ENCODE results near the gene PDE2A.

Gene PDE2A

DNA sequence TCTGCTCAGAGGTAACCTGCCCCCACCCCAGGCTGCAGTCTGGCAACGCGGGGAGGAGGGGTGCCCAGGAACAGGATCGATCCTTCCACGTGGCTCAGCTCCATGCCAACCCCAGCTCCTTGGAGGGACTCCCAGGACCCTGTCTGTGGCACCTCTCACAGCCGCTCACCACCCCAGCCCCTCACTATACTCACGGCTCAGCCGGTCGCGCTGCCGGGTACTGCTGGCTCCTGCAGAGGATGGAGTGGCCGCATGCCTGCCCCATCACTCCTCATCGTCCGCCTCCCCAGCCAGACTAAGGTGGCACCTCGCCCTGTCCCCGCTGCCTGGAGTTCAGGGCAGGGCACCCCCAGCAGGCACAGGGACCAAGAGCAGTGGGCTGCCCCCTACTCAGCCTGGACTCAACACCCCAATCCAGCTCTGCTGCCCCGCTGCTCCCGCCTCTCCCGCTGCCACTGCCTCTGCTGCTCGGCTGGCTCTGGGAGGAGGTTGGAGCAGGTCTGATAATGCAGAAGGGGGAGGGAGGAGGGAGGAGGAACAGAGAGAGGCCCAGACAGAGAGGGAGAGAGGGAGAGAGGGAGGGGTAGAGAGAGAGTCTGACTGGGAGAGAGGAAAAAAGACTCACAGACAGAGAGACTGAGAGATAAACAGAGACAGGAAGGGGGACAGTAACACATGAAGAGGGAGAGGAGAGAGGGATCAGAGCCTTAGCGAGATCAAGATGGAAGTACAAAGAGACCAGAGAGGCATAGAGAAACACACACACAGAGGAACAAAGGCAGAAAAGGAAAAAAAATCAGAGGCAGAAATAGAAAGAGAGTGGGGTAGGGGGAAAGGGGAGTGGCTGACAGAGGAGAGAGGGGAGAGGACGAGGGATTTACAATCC, at the start of gene PDE2A:
Gene PDE2A, minus strand, starts transcription at position 480 of the 886 bp plus-strand sequence. Its CDS starts 215 bp downstream, at position 265.
- no peak for DNase-seq (ENCODE audit: low read depth)

DNA sequence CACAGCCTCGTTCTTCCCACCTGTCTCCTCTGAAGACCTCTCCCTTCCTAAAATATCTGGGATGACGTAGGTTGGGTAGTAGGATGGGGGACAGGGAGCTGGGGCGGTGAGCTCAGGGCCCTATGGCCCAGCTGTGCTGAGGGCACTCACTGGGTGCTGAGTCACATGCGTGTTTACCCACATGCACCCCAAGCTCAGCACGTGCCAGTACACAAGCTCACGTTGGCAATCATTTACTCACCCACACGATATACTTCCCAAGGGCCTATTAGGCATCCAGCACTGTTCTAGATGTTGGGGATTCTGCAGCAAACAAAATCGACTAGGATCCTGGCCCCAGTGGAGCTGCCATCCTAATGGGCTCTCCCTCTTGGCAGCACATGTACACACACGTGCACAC, 49.3 kb upstream of the PDE2A start:
- no peak for DNase-seq (ENCODE audit: low read depth)

DNA sequence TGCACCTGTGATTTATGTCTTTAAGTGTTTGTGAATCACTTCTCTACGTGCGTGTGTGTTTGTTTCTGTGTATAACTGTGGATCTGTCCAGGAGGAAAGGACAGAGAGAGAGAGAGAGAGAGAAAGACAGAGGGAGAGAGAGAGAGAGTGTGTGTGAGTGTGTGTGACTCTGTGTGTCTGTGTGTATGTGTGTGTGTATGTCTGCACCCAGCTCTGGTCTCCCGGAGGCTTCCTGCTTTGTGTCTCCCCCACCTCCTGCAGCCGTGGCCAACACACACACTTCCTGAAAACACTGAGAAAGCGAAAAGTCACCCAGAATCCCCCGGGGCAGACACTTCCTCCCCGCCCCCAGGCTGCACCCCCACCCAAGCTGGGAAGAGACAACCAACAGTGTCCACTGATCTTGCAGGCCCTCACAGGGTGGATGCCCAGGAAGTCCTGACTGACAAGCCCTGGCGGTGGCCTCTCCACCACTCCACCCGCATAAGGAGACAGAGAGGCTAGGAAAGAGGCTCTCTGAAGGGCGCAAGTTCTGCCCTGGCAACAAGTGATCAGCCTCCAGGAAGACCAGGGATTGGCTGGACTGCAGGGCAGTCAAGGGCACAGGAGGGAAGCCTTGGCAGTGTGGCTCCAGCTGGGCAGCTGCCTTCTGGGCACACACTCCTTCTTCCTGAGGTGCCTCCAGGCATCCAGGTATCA, 48.0 kb upstream of the PDE2A start:
- peak; percentile 54 for DNase-seq (ENCODE audit: low read depth)

DNA sequence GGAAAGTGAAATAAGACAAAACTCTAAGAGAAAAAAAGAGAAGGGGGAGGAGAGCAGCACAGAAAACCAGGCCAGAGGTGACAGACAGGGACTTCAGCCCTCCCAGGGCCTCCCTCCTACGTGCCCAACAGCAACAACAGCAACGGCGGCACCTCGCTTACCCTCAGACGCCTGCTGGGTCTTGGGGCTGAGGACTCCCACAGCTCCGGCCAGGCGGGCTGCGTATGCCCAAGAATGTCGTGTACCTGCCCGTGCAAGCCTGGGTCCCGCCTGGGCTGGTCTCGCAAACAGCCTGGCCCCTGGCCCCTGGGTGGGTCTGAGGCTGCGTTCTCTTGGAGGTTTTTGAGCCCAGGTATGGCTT, 47.4 kb upstream of the PDE2A start:
- no peak for DNase-seq (ENCODE audit: low read depth)

DNA sequence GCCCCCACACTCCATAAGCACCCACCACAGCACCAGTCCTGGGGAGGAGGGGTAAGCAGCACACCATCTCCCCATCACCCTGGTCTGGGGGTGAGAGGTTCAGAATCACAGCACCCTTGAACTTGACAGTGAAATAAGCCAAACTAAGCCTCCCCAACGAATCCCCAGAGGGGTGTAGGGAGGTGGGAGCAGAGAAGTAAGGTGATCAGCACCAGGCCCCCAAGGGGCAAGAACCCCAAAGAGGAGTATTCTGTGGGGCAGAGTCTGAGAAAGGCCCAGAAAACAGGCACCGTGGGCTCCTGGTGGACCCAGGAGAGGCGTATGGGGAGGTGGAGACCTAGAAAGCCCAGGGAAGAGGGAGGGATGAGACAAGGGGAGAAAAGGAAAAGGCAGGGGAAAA, 47.1 kb upstream of the PDE2A start:
- no peak for DNase-seq (ENCODE audit: low read depth)

DNA sequence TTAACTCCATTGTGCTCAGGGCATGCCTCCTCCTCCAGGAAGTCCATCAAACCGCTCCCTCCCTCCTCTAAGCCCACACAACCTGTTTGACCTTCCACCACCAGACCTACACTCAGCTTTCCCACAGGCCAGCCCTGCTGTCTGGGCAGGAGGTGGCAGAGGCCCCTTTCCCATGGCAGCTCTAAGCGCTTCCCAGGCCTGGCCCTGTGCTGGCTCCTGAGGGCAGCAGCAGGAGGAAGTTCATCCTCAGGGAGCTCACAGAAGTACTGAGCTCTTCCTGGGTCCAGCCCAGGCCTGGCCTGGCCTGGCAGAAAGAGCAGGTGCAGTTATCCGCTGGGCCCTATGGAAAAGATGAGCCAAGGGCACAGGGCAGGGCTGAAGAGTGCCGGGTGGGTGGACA, 46.6 kb upstream of the PDE2A start:
- DNase-seq (ENCODE audit: low read depth): no peak

DNA sequence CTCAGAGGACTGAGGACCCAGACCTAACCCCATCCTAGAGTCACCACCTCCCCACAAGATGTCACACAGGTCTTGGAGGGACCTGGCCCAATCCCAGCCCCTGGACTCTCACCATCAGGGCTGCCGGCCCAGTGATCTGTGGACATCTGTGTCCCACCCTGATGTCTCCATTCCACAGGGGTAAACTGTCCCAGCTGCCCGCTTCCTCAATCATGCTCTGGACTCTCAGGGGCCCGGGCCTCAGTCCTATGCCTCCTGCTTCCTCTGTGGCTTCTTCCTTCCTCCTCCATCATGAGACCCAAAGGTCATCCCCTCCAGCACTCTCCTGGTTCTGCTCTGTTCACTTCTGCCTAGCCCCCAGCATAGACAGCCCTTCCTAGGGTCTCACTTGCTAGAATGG, 45.8 kb upstream of the PDE2A start:
- DNase-seq (ENCODE audit: low read depth): no peak

DNA sequence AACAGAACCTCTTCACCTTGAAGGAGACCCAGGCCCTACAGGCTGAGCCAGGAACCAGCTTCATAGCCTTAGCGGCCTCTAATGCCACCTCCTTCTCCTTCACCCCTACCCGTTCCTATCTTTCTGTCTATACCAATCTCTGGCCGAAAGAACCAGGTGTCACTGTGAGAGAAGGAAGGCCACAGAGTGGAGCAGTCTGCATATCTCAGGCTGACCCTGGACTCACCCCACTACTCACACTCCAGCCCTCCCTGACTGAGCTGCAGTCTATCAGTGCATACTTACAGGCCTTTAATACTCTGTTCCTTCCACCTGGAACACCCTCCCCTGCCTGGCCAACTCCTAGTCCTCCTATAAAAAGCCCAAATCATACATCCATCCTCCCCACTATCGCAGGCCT, 45.3 kb upstream of the PDE2A start:
- DNase-seq (ENCODE audit: low read depth): no peak

DNA sequence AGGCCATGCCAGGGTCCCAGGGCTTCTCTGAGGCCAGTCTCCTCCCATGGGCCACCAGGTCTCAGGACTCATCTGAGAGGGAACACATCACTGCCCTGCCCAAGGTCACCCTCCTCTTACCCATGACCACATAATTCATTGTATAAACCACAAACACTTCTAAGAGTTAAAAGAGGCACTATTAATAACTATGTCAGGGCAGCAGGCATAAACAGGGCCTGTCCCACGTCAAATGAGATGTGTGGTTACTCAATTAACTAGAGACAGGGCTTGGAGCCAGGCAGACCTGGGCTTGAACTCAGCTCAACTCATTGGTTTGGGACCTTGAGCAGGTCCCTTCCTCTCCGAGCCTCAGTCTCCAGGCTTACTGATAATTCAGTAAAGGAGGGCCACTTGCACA, 44.9 kb upstream of the PDE2A start:
- no peak for DNase-seq (ENCODE audit: low read depth)

DNA sequence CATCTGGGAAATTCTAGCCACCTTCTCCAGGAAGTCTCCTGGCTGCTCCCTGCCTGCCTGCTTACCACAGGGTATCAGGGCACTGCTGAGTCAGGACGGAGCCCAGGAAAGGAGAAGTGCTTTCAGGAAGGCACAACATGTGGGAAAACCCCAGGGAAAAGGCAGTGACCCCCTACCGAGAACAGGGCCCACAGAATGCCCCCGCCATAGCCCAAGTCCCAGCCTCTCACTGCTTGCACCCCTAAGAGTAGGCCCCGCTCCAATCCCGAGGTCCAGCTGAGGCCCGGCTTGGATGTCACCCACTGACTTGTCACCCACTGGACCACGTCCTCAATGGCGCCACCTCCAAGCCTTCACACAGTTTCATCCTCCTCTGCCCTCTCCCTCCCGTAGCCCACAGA, 43.9 kb upstream of the PDE2A start:
- no peak for DNase-seq (ENCODE audit: low read depth)

DNA sequence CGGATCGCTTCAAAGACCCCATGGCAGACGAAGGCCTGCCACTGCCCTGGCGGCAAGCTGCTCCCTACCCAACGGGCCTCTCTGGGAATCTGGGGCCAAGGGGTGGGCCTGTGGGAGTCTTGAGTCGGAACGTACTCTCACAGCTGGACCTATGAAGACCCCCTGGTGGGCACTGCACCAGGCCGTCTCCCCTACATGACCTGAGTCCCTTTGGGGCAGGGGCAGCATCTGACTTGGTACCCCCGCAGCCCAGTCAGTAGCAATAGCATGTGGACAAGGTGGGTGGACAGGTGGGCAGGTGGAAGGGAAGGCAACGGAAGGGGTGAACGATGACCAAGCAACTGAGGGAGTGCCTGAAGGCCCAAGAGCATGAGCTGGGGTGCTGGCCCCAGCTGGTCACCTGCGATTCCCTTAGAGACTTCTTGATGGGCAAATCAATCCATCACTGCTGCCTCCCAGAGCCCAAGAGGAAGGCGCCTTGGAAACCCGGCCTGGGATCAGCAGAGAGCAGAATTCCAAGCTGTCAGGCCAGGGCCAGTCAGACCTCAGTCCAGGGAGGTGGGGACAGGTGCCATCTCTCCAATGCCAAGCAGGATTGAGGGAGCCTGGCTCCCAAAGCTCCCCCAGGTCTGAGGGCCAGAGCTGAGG, 42.7 kb upstream of the PDE2A start:
- no peak for DNase-seq (ENCODE audit: low read depth)

DNA sequence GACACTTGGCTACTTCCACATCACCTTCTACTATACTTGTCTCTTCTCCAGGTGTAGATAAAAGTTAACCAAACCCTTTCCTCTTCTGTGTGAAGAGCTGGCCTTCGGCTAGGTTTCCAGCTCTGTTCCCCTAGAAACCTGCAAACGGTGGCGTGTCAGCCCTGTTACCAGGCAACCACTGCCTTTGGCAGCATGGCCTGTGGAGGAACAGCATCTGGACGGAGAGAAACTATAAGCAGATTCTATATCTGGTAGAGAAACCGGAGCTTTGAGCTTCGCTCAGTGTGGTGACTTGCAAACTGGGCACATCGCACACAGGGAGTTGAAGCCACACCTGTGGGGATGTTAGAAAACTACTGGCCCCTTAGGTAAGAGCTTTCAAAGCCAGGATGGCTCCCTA, 42.1 kb upstream of the PDE2A start:
- no peak for DNase-seq (ENCODE audit: low read depth)

DNA sequence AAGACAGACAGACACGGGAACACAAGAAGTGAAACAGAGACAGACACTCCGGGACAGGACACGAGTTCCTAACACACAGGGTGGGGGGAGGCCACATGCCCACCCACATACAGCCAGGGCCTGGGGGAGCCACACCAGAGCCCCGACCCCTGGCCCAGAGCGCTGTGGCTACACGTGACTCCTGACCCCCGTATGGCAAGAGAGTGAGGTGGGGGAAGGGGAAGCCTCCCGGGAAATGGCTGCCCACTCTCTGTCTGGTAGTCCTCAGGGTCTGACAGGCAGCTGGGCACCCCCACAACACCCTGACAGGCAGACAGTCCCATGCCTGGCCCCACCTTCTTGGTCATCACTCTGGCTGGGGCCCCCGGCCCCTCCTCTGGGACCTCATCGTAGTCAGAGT, 38.6 kb upstream of the PDE2A start:
- no peak for DNase-seq (ENCODE audit: low read depth)

DNA sequence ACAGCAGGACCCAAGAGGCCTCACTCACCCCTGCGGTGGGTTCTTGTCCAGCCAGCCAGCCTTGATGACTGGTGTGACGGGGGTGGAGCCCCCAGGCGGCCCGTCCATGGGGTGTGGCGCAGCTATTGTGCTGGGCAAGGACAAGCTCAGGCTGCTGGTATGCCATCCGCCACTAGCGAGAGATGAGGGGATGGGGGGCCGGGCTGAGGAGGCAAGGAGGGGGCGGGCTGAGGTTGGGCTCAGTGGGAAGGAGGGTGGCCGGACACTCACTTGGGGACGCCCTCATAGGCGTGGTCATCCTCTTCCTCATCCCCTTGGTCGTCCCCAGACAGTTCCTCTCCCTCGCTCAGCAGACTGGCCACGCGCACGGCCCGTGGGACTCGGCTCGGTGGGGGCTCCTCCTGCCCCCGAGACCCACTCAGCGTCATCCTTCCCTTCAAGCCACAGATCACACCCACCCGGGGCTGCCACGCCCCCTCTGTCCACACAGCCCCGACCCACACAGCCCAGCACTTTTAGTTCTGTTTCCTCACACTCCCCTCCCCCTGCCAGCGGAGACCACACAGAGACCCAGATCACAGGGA, 38.0 kb upstream of the PDE2A start:
- no peak for DNase-seq (ENCODE audit: low read depth)

DNA sequence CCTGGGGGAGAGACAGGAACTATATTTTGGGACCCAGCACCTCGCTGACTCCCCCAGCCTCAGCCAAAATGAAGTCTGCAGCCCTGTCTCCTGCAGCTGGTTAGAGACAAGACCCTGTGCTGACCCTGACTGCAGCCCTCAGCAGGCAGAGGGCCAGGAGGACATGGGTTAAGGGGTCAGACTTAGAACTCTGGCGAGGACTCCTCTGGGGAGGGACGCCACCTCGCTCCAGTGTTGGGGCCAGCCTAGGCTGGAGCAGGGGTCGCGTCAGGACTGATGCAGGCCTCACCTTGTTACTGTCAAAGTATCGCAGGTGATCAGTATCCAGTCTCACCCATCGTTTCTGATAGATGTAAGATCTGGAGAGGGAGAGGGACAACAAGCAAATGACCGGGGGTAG, 36.9 kb upstream of the PDE2A start:
- DNase-seq (ENCODE audit: low read depth): no peak

DNA sequence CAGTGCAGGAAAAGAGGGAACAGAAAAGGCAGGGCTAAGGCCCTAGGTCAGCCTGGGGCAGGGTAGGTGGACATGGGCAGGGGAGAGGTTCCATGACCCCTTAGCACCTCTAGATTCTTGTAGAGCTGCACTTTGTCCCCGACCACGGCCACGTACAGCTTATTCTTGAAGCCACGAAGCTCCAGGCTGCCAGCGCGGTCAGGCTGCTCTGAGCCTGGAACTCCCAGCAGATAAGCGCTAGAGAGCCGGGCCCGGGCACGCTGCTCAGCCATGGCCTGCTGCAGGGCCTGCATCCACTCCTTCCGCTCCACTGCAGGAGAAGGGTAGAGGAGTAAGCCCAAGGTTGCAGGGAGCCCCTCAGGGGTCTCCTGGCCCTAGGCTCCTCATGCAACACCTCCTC, 36.1 kb upstream of the PDE2A start:
- DNase-seq (ENCODE audit: low read depth): no peak

DNA sequence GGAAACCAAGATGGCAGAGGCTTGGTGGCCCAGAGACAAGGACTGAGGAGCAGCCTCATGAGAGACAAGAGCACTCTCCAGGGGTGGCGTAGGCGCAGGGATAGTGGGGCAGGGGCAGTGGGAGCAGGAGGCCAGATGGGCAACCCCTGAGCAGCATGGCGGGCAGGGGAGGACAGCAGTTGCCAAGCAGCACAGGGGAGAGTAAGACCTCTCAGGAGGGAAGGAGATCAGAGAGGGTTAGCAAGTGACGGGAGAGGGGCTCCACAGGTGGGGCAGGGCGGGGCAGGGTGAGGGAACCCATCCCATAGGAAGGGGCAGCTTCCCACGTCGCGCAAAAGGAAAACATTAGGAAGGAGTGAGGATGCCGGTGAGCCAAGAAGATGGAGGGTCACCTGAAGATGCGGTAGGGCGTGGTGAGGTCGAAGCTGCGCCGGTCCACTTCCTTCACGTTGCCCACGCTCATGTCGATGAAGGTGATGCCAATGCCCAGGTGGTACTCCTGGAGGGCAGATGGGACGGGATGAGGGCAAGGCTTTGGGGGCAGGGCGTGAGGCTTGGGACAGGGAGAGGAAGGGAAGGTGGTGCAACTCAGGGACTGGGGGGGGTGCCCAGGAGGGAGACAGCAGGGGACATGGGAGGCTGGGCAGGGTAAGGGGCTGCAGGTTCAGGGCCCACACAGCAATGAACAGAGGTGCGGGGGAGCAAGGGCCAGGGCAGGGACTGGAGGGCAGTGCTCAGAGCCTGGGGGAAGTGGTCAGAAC, 35.4 kb upstream of the PDE2A start:
- no peak for DNase-seq (ENCODE audit: low read depth)

DNA sequence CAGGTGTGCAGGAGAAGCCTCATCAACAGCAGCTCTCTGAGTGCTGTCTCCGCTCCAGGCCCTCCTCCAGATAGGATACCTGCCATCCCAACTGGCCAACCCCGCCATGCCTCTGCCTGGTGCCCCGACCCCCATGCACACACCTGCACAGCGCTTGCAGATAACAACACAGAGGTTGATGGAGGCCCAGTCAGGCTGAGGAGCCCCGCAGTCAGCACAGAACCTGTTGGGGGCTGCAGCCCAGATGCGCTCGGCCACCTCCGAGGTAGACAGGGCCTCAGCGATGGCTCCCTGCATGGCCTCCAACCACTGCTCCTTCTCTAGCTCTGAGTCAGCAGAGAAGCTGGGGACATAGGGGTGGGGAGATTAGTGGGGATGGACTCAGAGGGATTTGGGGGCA, 32.8 kb upstream of the PDE2A start:
- no peak for DNase-seq (ENCODE audit: low read depth)

DNA sequence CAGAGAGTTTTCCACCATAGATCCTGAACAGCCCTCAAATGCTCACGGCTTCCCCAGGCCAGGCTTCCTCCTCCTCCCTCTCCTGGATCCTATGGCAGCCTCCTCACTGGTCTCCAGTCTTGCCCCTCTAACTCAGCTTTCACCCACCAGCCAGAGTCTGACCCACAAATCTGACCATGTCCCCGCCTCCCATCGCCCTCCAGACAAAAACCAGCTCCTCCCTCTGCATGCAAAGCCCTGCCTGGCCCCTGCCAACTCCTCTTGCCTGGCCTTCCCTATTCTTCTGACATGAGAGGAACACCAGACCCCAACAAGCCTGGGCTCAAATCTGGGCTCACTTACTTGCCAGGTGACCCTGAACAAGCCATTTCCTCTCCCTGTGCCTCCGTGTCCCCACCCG, 32.4 kb upstream of the PDE2A start:
- no peak for DNase-seq (ENCODE audit: low read depth)

DNA sequence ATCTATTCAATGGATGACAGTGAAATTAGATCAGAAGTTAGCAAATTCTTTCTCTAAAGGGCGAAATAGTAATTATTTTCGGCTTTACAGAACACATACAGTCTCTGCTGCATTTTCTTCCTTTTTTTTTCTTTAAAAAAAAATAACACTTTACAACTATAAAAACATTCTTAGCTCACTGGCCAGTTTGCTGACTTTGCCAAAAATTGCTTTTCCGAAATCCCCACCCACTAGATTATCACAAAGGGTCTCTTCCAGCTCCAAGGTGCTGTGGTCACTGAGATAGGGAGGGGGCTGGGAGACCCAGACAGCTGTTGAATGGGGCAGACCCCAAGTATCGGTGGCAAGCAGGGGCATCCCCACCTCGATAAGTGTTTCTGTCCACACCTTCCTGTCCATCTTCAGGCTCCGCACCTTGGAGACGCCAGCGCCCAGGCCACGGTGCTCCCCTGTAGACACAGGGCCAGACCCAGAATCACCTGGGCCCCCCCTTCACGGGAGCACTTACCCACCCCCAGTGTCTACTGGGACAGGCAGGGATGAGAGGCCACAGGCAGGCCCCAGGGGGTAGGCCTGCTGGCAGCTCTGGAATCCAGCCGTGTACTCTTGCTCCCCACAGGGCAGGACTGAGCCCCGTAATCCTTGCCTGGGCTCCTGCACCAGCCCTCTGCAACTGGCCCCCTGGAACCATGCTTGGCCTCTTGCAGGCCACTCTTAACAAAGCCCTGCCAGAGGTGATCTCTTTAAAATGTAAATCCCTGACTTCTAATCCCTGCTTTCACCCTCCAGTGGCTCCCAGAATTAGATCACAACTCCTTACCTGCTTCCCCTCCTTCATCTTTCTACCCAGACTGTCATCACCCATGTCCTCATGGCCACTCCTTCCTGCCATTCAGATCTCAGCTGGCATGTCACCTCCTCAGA, 31.5 kb upstream of the PDE2A start:
- DNase-seq (ENCODE audit: low read depth): no peak

DNA sequence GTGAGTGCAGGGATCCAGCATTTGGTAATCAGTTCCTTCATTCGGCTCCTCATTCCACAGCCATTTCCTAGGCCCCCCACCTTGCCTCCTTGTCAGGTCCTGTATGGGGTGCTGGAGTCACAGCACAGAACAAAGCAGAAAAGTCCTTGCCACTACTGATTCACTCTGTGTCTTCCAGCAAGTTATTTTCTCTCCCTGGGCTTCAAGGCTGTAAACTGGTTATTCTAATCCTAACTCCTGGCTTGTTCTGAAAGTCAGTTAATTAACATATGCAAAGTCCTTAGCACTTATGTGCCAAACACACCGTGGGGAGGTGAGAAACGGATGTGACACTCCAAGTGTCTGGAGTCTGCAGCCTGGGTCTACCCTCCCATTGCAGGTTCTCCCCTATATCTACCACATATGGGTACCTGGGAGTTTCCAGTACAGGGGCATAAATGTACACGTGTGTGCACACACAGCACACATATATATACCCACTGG, 30.6 kb upstream of the PDE2A start:
- no peak for DNase-seq (ENCODE audit: low read depth)

Measured in GM04503 (cell line).